ENCODE data around the gene BMX.

The BMX gene

GRCh38 chrX:15529165-15529564 lies 28.6 kb downstream of the BMX start:
- Histone ChIP-seq H3K4me2 (ENCODE audit: low read length) (no peak overlapping the region), H3K9me3 (ENCODE audit: insufficient read depth, low read length) (no peaks in the 10 kb centered on the region), H4K20me1 (ENCODE audit: insufficient read depth, low read length) (no peaks in the 10 kb centered on the region), H3K4me3 (ENCODE audit: low read length) (no peak overlapping the region), H2AFZ (ENCODE audit: low read depth, low read length) (no peak overlapping the region), H3K9ac (ENCODE audit: low read length) (no peak overlapping the region), H3K79me2 (ENCODE audit: low read length) (no peaks in the 10 kb centered on the region), H3K4me1 (ENCODE audit: low read length) (no peaks in the 10 kb centered on the region), H3K27me3 (ENCODE audit: low read depth, low read length) (peaks cover 6% of the 10 kb centered on the region; the same call in 1 of the 2 replicates), H3K27ac (ENCODE audit: low read length) (no peak overlapping the region), H3K36me3 (replicated peaks; ENCODE audit: low read depth, low read length) (no peaks in the 10 kb centered on the region)
- no peak for TF ChIP-seq EZH2phosphoT487 (IDR thresholded peaks at IDR 0.05; ENCODE audit: low read depth)
- no peak for TF ChIP-seq CTCF (IDR thresholded peaks at IDR 0.05; ENCODE audit: low read depth, low read length)

GRCh38 chrX:15530318-15530717 lies 29.7 kb downstream of the BMX start:
- Histone ChIP-seq H3K36me3 (replicated peaks; ENCODE audit: low read depth, low read length) (no peaks in the 10 kb centered on the region), H4K20me1 (ENCODE audit: insufficient read depth, low read length) (no peaks in the 10 kb centered on the region), H3K9me3 (ENCODE audit: insufficient read depth, low read length) (no peaks in the 10 kb centered on the region), H3K4me1 (ENCODE audit: low read length) (no peaks in the 10 kb centered on the region), H2AFZ (ENCODE audit: low read depth, low read length) (no peak overlapping the region), H3K9ac (ENCODE audit: low read length) (no peak overlapping the region), H3K4me3 (ENCODE audit: low read length) (no peak overlapping the region), H3K27me3 (ENCODE audit: low read depth, low read length) (no peaks in the 10 kb centered on the region), H3K27ac (ENCODE audit: low read length) (no peak overlapping the region), H3K79me2 (ENCODE audit: low read length) (no peaks in the 10 kb centered on the region), H3K4me2 (ENCODE audit: low read length) (no peak overlapping the region)
- TF ChIP-seq EZH2phosphoT487 (IDR thresholded peaks at IDR 0.05; ENCODE audit: low read depth) (no peak), CTCF (IDR thresholded peaks at IDR 0.05; ENCODE audit: low read depth, low read length) (no peak)

GRCh38 chrX:15546745-15547144 lies 46.1 kb downstream of the BMX start:
- no peaks in the 10 kb centered on the region for H3K79me2 ChIP-seq (ENCODE audit: low read length)
- H3K36me3 ChIP-seq (replicated peaks; ENCODE audit: low read depth, low read length) = no peaks in the 10 kb centered on the region
- no peak overlapping the region for H2AFZ ChIP-seq (ENCODE audit: low read depth, low read length)
- H3K4me1 ChIP-seq (ENCODE audit: low read length) = no peaks in the 10 kb centered on the region
- no peaks in the 10 kb centered on the region for H3K27me3 ChIP-seq (ENCODE audit: low read depth, low read length)
- H3K9me3 ChIP-seq (ENCODE audit: insufficient read depth, low read length) = no peaks in the 10 kb centered on the region
- TF ChIP-seq CTCF (IDR thresholded peaks at IDR 0.05; ENCODE audit: low read depth, low read length) (no peak), EZH2phosphoT487 (IDR thresholded peaks at IDR 0.05; ENCODE audit: low read depth) (no peak)
- H3K4me3 ChIP-seq (ENCODE audit: low read length) = no peak overlapping the region
- no peak overlapping the region for H3K9ac ChIP-seq (ENCODE audit: low read length)
- H3K27ac ChIP-seq (ENCODE audit: low read length) = no peak overlapping the region
- no peak overlapping the region for H3K4me2 ChIP-seq (ENCODE audit: low read length)
- H4K20me1 ChIP-seq (ENCODE audit: insufficient read depth, low read length) = no peaks in the 10 kb centered on the region

GRCh38 chrX:15547356-15547755 lies 46.7 kb downstream of the BMX start:
- no peaks in the 10 kb centered on the region for H3K4me1 ChIP-seq (ENCODE audit: low read length)
- H3K27me3 ChIP-seq (ENCODE audit: low read depth, low read length) = no peaks in the 10 kb centered on the region
- H3K36me3 ChIP-seq (replicated peaks; ENCODE audit: low read depth, low read length) = no peaks in the 10 kb centered on the region
- H2AFZ ChIP-seq (ENCODE audit: low read depth, low read length) = no peak overlapping the region
- no peak overlapping the region for H3K27ac ChIP-seq (ENCODE audit: low read length)
- no peak overlapping the region for H3K4me2 ChIP-seq (ENCODE audit: low read length)
- no peak overlapping the region for H3K9ac ChIP-seq (ENCODE audit: low read length)
- no peak for TF ChIP-seq EZH2phosphoT487 (IDR thresholded peaks at IDR 0.05; ENCODE audit: low read depth)
- TF ChIP-seq CTCF (IDR thresholded peaks at IDR 0.05; ENCODE audit: low read depth, low read length) = no peak
- no peaks in the 10 kb centered on the region for H3K9me3 ChIP-seq (ENCODE audit: insufficient read depth, low read length)
- no peaks in the 10 kb centered on the region for H3K79me2 ChIP-seq (ENCODE audit: low read length)
- H3K4me3 ChIP-seq (ENCODE audit: low read length) = no peak overlapping the region
- no peaks in the 10 kb centered on the region for H4K20me1 ChIP-seq (ENCODE audit: insufficient read depth, low read length)

Data from OCI-LY3 (cell line).